Breast epithelium (tissue), 4 donors: ENCODE results near the gene HPCAL1. TPM values are rescaled to one million over a fixed set of nuclear protein-coding genes. Genes with fewer than 3 reads are reported as not detected.

Experiments
- DNase-seq, 2 donors: peaks; one replicate each; pipeline ENCODE4 v3.0.0-alpha.2; 2019; ENCODE audit warnings: low spot score in 2 of 2
- H3K27ac ChIP-seq, 2 donors: fragments of 200-600 bp; sonication (generic) in 1 of 2; one replicate each; pipeline ENCODE4 v1.5.1; 2016 to 2019; ENCODE audit warnings: mild to moderate bottlenecking in 1 of 2
- H3K27me3 ChIP-seq, 2 donors: fragments of 200-600 bp; sonication (generic) in 1 of 2; one replicate each; pipeline versions ENCODE4 v1.5.1 to v1.6.0; 2017 to 2019; ENCODE audit warnings: control low read depth in 1 of 2, mild to moderate bottlenecking in 1 of 2
- H3K36me3 ChIP-seq: fragments of 200-600 bp; one replicate; pipeline ENCODE4 v1.5.1; 2019
- H3K4me1 ChIP-seq, 2 donors: fragments of 200-600 bp; sonication (generic); one replicate each; pipeline ENCODE4 v1.5.1; 2016 to 2019; ENCODE audit warnings: control low read depth in 1 of 2
- H3K4me3 ChIP-seq, 3 donors: fragments of 200-600 bp; sonication (generic); 1 replicate in 2 of 3; 2 replicates in 1 of 3; pipeline ENCODE4 v1.5.1; 2016 to 2019; ENCODE audit warnings: mild to moderate bottlenecking in 3 of 3, moderate library complexity in 2 of 3
- H3K9me3 ChIP-seq, 2 donors: fragments of 200-600 bp; sonication (generic) in 1 of 2; one replicate each; pipeline ENCODE4 v1.5.1; 2016 to 2019; ENCODE audit warnings: control low read depth in 1 of 2
- POLR2A ChIP-seq: fragments of 450-650 bp; IDR thresholded peaks from one replicate; pipeline ENCODE4 v1.6.1; 2016; ENCODE audit warnings: antibody characterized with exemption, mild to moderate bottlenecking, moderate library complexity
- POLR2AphosphoS5 ChIP-seq, 3 donors: sonication (generic); formaldehyde crosslinking; IDR thresholded peaks; one replicate each; pipeline ENCODE4 v1.6.1; 2017; ENCODE audit warnings: antibody characterized with exemption in 3 of 3
- intact Hi-C: fragments of 100-400 bp; cut with DNase I; formaldehyde crosslinking; loops from one replicate; pipeline ENCODE4 v1.15.1; 2023; ENCODE audit warnings: low total_unique reads
- total RNA-seq, 3 donors: library from RNA; depleted of rRNA; stranded (reverse); fragments of >200 nt; gene quantifications; one replicate each; pipeline ENCODE4 v1.1.0, GENCODE V29; 2016
- TF ChIP-seq, protein P1 (sequence below), 3 donors: fragments of 450-650 bp; IDR thresholded peaks; one replicate each; pipeline ENCODE4 v1.5.1; 2016 to 2017; ENCODE audit warnings: antibody characterized with exemption in 3 of 3, mild to moderate bottlenecking in 3 of 3, moderate library complexity in 3 of 3

HPCAL1 gene
- total RNA-seq, 3 donors from 2014 or later = 38.6 to 41.9 (median 41.6) TPM

DNA sequence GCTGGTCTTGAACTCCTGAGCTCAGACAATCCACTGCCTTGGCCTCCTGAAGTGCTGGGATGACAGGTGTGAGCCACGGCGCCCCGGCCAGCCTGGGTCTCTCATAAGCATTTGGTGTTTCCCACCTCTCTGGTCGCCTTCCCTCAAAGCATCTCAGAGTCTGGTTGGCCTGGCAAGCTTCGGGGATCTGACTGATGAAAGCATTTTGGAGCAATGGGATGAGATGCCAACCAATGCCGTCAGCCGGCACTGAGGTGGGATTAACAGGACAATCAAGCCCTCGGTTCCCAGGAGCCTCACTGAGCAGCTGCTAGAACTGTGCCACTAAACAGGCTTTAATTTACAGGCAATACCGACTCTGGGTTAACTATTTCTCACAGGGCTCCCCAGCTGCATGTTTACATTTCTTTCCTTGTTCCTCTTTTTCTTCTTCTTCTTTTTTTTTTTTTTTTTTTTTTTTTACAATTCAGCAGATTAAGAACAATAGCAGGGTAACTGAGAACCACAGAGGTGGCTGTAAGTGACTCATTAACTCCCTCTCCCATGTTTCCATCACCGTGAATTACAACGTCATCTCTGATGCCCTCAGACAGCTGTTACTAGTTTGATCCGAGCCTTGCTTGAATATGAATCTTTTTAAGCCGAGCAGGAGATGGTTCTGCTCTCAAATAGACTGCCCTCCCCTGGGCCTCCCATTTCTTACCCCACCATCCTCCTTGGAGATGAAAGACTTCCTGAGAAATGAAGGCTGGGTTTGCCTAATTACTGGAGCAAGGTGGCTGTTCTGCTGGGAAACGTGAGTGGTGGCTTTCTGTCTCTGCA is 107.5 kb downstream of the HPCAL1 start:
- Histone ChIP-seq H3K9me3 (no peaks in the 10 kb centered on the region), H3K27ac (no peak overlapping the region), H3K4me1 (peaks cover 3 to 25% of the 10 kb centered on the region in 2 donors), H3K27me3 (no peaks in the 10 kb centered on the region), H3K4me3 (no peak overlapping the region), H3K36me3 (no peaks in the 10 kb centered on the region)
- no peak for DNase-seq
- TF ChIP-seq POLR2AphosphoS5 (IDR thresholded peaks at IDR 0.05) (no peak), POLR2A (no peak)
- TF ChIP-seq, protein P1, sequence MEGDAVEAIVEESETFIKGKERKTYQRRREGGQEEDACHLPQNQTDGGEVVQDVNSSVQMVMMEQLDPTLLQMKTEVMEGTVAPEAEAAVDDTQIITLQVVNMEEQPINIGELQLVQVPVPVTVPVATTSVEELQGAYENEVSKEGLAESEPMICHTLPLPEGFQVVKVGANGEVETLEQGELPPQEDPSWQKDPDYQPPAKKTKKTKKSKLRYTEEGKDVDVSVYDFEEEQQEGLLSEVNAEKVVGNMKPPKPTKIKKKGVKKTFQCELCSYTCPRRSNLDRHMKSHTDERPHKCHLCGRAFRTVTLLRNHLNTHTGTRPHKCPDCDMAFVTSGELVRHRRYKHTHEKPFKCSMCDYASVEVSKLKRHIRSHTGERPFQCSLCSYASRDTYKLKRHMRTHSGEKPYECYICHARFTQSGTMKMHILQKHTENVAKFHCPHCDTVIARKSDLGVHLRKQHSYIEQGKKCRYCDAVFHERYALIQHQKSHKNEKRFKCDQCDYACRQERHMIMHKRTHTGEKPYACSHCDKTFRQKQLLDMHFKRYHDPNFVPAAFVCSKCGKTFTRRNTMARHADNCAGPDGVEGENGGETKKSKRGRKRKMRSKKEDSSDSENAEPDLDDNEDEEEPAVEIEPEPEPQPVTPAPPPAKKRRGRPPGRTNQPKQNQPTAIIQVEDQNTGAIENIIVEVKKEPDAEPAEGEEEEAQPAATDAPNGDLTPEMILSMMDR (IDR thresholded peaks at IDR 0.05) = no peak
- intact Hi-C loops = no loop called here

DNA sequence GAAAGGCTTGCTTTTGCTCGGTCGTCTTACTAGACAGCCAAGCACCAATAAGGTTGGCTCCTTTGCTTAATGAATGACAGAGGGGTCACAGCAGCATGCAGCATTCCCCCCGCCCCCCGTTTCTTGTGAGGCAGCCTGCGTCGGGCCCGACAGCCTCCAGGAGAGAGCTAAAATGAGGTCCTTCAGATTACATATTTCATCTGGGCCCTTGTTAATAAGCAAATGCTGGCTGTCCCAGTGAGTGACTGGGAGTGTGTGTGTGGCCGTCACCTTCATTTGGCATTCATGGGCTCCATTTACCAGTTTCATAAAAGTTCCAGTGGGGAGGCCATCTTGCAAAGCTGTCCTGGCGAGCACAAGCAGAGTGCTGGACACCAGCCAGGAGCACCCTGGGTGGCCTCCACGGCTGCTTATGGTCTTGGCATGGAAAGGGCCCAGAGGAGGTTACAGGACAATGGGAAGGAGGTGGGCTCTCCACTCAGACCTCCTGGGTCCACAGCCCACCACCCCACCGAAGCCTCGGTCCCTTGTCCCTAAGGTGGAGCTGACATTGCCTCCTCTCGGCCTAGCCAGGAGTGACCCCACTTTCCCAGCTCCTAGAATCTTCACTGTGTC is 108.2 kb downstream of the HPCAL1 start:
- TF ChIP-seq POLR2AphosphoS5 (IDR thresholded peaks at IDR 0.05) (no peak), POLR2A (no peak)
- TF ChIP-seq, protein P1 (IDR thresholded peaks at IDR 0.05) = no peak
- no peak for DNase-seq
- intact Hi-C loops = no loop called here
- Histone ChIP-seq H3K9me3 (no peaks in the 10 kb centered on the region), H3K27ac (no peak overlapping the region), H3K4me1 (peaks cover 3 to 21% of the 10 kb centered on the region in 2 donors), H3K27me3 (no peaks in the 10 kb centered on the region), H3K36me3 (no peaks in the 10 kb centered on the region), H3K4me3 (no peak overlapping the region)

DNA sequence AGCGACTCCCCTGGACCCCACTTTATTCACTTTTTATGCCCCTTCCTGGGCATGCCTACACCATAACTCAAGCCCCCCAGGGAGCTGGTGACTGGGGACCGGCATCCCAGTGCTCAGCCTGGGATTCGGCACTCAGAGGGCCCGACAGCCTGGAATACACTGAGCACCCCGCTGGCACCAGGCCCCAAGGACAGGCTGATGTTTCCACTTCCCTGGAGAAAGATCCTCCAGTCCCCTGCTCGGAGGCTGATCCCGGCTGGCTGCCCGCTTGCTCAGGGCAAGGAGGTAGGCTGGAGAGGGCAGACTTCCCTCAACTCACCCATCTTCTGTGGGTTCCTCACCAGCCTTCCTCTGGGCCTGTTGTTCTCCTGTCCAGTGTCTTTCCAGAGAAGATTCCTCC is 108.9 kb downstream of the HPCAL1 start:
- H3K27ac ChIP-seq = no peak overlapping the region
- no peak for DNase-seq
- H3K9me3 ChIP-seq = no peaks in the 10 kb centered on the region
- intact Hi-C loops = no loop called here
- no peak overlapping the region for H3K4me3 ChIP-seq
- H3K4me1 ChIP-seq = peaks cover 3 to 14% of the 10 kb centered on the region in 2 donors
- H3K27me3 ChIP-seq = no peaks in the 10 kb centered on the region
- H3K36me3 ChIP-seq = no peaks in the 10 kb centered on the region
- no peak for TF ChIP-seq POLR2AphosphoS5 (IDR thresholded peaks at IDR 0.05)
- TF ChIP-seq, protein P1 (IDR thresholded peaks at IDR 0.05) = no peak
- TF ChIP-seq POLR2A = no peak

DNA sequence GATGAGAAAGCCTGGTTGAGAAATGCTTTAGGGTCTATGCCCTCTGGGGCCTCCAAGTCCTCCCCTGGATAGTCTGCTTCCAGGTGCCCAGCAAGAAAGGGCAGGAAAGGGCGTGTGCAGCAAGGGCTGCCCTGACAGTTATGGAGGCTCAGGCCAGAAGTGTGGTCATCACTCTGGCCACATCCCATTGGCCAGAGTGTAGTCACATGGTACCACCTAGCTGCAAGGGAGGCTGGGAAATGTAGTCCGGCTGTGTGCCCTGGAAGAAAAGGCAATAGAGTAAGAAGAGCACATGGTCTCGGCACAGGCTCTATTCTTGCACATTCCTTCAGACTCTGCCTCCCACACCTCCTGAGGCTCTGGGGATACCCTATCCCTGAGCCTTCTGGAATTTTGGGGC is 109.7 kb downstream of the HPCAL1 start:
- Histone ChIP-seq H3K27me3 (no peaks in the 10 kb centered on the region), H3K27ac (no peak overlapping the region), H3K4me1 (peaks cover 0 to 8% of the 10 kb centered on the region in 2 donors), H3K4me3 (no peak overlapping the region), H3K36me3 (no peaks in the 10 kb centered on the region), H3K9me3 (no peaks in the 10 kb centered on the region)
- intact Hi-C loops = no loop called here
- TF ChIP-seq, protein P1 (IDR thresholded peaks at IDR 0.05) = no peak
- TF ChIP-seq POLR2A = no peak
- TF ChIP-seq POLR2AphosphoS5 (IDR thresholded peaks at IDR 0.05) = no peak
- no peak for DNase-seq

DNA sequence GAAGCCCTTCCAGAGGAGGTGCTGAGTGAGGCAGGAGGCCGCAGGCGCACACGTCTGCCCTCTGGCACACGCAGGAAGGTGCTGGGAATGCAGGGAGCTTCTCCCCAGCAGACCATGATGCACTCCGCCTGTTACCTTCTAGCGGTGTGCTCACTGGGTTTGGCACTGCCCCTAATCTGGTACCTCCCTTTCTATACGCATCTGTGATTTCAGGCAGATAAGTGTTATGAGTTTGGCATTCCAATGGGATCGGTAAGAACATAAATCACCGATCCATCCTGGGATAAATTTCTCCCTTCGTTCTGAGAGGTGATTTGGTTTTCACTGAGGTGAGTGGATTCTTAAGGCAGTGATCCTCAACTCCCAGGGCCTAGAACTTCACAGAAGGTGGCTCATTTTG is 110.8 kb downstream of the HPCAL1 start:
- H3K27ac ChIP-seq = no peak overlapping the region
- no peak for DNase-seq
- no peaks in the 10 kb centered on the region for H3K27me3 ChIP-seq
- H3K4me3 ChIP-seq = no peak overlapping the region
- intact Hi-C loops = no loop called here
- H3K9me3 ChIP-seq = no peaks in the 10 kb centered on the region
- TF ChIP-seq POLR2AphosphoS5 (IDR thresholded peaks at IDR 0.05) (no peak), POLR2A (no peak)
- TF ChIP-seq, protein P1 (IDR thresholded peaks at IDR 0.05) = no peak
- H3K4me1 ChIP-seq = no peaks in the 10 kb centered on the region
- no peaks in the 10 kb centered on the region for H3K36me3 ChIP-seq
